DOHH2 (cell line): ENCODE data around the gene PLA2G7.
"Not testable (repeated sequence)": the region's sequence is repeated elsewhere in the genome, so short reads cannot be mapped to it uniquely, and the experiment has no call there.

Experiments
- H3F3A ChIP-seq: fragments of 200-600 bp; sonication (generic), shearing (Covaris generic); 2 replicates; pipeline ENCODE4 v1.6.0; 2016; ENCODE audit warnings: antibody characterized with exemption, mild to moderate bottlenecking; ENCODE audit not compliant: control insufficient read depth, insufficient read depth
- H3K27ac ChIP-seq: fragments of 200-600 bp; sonication (generic); 2 replicates; pipeline ENCODE4 v1.5.1; 2014; ENCODE audit warnings: low read depth, mild to moderate bottlenecking, low read length, moderate library complexity
- H3K27me3 ChIP-seq: fragments of 200-600 bp; sonication (generic); 2 replicates; pipeline ENCODE4 v1.6.1; 2014; ENCODE audit warnings: mild to moderate bottlenecking, low read length, mixed read lengths; ENCODE audit not compliant: control insufficient read depth
- H3K36me3 ChIP-seq: fragments of 200-600 bp; sonication (generic); 2 replicates; pipeline ENCODE4 v1.6.1; 2014; ENCODE audit warnings: mild to moderate bottlenecking, low read length, moderate library complexity, mixed read lengths; ENCODE audit not compliant: control insufficient read depth
- H3K4me1 ChIP-seq: fragments of 200-600 bp; sonication (generic); 2 replicates; pipeline ENCODE4 v1.6.1; 2014; ENCODE audit warnings: mild to moderate bottlenecking, low read length, mixed read lengths; ENCODE audit not compliant: control insufficient read depth
- H3K4me2 ChIP-seq: fragments of 200-600 bp; sonication (generic); 2 replicates; pipeline ENCODE4 v1.6.0; 2014; ENCODE audit warnings: mild to moderate bottlenecking, low read length, moderate library complexity
- H3K4me3 ChIP-seq: fragments of 200-600 bp; sonication (generic); 2 replicates; pipeline ENCODE4 v1.5.1; 2014; ENCODE audit warnings: mild to moderate bottlenecking, low read length, mixed read lengths
- H3K79me2 ChIP-seq: fragments of 200-600 bp; sonication (generic); 2 replicates; pipeline ENCODE4 v1.6.1; 2014; ENCODE audit warnings: mild to moderate bottlenecking, low read length, mixed read lengths; ENCODE audit not compliant: control insufficient read depth
- H3K9me2 ChIP-seq: fragments of 200-600 bp; sonication (generic); replicated peaks from 2 replicates; pipeline ENCODE4 v1.6.1; 2014; ENCODE audit warnings: mild to moderate bottlenecking, low read length, mixed read lengths; ENCODE audit not compliant: control insufficient read depth
- H3K9me3 ChIP-seq: fragments of 200-600 bp; sonication (generic); 2 replicates; pipeline ENCODE4 v1.6.1; 2014; ENCODE audit warnings: antibody characterized with exemption, low read length, mixed read lengths; ENCODE audit not compliant: control insufficient read depth, insufficient read depth
- H4K20me1 ChIP-seq: fragments of 200-600 bp; sonication (generic); 2 replicates; pipeline ENCODE4 v1.6.0; 2014; ENCODE audit warnings: low read depth, mild to moderate bottlenecking, antibody characterized with exemption, low read length, moderate library complexity; ENCODE audit not compliant: control insufficient read depth, insufficient read depth
- EZH2phosphoT487 ChIP-seq: fragments of 200-600 bp; sonication (generic); IDR thresholded peaks from 2 replicates; pipeline ENCODE4 v1.6.1; 2017; ENCODE audit warnings: borderline replicate concordance, mild to moderate bottlenecking, antibody characterized with exemption, low read length, moderate library complexity, mixed read lengths
- TF ChIP-seq, protein P1 (sequence below): fragments of 200-600 bp; sonication (generic); IDR thresholded peaks from one replicate; pipeline ENCODE4 v1.5.1; 2014; ENCODE audit warnings: antibody characterized with exemption, mild to moderate bottlenecking, low read depth, low read length; ENCODE audit not compliant: poor library complexity, severe bottlenecking

PLA2G7 gene

DNA sequence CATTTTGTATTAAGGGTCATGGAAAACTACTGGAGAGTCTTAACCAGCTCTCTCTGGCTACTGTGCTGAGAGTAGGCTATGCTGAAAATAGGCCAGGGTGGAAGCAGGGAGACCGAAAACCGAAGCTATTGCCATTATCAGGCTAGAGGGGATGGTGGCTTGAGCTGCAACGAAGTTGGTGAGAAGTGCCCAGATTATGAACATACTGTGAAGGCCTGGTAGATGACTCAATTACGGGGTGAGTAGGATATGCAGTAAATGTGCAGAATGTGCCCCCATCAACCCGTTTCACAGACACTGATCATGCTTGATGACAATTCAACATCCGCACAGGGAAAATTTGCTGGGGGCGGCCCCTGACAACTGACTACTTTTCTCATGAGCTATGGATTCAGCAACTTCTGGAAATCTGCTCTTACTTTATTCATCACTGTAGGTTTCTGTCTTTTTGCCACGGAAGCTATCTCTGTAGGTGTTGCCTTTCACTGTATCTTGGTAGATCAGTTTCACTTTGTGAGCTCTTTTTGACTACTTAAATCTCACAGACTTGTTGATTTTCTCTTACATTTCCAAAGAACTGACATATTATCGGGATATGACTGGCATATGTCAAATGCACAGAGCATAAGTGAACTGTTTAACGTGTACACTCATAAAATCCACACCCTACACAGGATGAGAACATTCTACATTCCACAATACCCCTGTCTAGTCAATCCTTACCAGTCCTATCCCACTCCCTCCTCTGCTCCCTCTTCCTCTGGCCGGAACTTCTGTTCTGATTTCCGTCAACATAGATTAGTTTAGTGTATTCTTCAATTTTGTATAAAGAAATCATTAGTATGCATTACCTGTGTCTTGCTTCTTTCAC is 42.5 kb upstream of the PLA2G7 start:
- no peak for TF ChIP-seq EZH2phosphoT487
- TF ChIP-seq, protein P1, sequence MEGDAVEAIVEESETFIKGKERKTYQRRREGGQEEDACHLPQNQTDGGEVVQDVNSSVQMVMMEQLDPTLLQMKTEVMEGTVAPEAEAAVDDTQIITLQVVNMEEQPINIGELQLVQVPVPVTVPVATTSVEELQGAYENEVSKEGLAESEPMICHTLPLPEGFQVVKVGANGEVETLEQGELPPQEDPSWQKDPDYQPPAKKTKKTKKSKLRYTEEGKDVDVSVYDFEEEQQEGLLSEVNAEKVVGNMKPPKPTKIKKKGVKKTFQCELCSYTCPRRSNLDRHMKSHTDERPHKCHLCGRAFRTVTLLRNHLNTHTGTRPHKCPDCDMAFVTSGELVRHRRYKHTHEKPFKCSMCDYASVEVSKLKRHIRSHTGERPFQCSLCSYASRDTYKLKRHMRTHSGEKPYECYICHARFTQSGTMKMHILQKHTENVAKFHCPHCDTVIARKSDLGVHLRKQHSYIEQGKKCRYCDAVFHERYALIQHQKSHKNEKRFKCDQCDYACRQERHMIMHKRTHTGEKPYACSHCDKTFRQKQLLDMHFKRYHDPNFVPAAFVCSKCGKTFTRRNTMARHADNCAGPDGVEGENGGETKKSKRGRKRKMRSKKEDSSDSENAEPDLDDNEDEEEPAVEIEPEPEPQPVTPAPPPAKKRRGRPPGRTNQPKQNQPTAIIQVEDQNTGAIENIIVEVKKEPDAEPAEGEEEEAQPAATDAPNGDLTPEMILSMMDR = no peak
- no peaks in the 10 kb centered on the region for H3K79me2 ChIP-seq
- H4K20me1 ChIP-seq = no peaks in the 10 kb centered on the region
- no peaks in the 10 kb centered on the region for H3K27me3 ChIP-seq
- no peaks in the 10 kb centered on the region for H3K4me1 ChIP-seq
- H3F3A ChIP-seq = no peaks in the 10 kb centered on the region
- H3K4me3 ChIP-seq = no peak overlapping the region
- H3K9me3 ChIP-seq = no peaks in the 10 kb centered on the region
- H3K36me3 ChIP-seq = no peaks in the 10 kb centered on the region
- no peak overlapping the region for H3K27ac ChIP-seq
- no peak overlapping the region for H3K4me2 ChIP-seq
- H3K9me2 ChIP-seq = no peaks in the 10 kb centered on the region

DNA sequence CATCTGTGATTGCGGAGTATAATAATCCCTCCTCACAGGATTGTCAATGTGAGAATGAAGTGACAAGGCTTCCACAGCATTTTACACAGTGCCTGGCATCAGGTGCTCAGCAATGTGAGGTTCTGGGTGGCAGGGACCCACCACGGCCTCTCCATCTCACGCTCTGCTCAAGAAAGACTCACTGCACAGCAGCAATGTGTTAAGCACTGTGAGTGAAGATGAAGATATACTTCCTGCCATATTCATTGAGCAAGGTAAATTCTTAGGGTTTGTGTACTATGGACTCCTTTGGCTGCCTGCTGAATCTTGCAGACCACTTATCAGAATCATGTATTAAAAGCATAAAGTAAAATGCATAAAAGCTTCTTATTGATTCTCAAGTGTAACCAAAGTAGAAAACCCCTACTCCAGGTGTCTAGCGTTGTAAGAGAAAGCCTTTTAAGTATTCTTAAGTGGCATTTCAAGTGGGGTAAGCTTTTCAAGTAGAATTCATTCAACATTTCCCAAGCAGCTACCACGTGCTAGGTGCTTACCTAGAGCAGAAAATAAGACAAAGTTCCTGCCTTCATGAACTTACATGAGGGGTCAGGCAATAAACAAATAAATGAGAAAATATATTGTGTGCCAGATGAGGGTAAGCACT is 41.0 kb upstream of the PLA2G7 start:
- H3K4me2 ChIP-seq = no peak overlapping the region
- H3K4me3 ChIP-seq = no peak overlapping the region
- no peaks in the 10 kb centered on the region for H3K27me3 ChIP-seq
- no peaks in the 10 kb centered on the region for H3F3A ChIP-seq
- H4K20me1 ChIP-seq = no peaks in the 10 kb centered on the region
- no peaks in the 10 kb centered on the region for H3K9me2 ChIP-seq
- H3K79me2 ChIP-seq = no peaks in the 10 kb centered on the region
- no peak overlapping the region for H3K27ac ChIP-seq
- TF ChIP-seq, protein P1 = no peak
- TF ChIP-seq EZH2phosphoT487 = no peak
- no peaks in the 10 kb centered on the region for H3K9me3 ChIP-seq
- H3K4me1 ChIP-seq = no peaks in the 10 kb centered on the region
- H3K36me3 ChIP-seq = no peaks in the 10 kb centered on the region

DNA sequence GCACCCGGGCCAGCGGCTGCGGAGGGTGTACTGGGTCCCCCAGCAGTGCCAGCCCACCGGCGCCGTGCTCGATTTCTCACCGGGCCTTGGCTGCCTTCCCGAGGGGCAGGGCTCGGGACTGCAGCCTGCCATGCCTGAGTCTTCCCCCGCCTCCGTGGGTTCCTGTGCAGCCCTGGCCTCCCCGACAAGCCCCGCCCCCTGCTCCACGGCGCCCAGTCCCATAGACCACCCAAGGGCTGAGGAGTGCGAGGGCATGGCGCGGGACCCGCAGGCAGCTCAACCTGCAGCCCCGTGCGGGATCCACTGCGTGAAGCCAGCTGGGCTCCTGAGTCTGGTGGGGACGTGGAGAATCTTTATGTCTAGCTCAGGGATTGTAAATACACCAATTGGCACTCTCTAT is 39.6 kb upstream of the PLA2G7 start:
- H3K4me3 ChIP-seq, H3K4me1 ChIP-seq, H3K27ac ChIP-seq, H3K4me2 ChIP-seq, H3K27me3 ChIP-seq, H3K79me2 ChIP-seq, H3K9me2 ChIP-seq, H3K36me3 ChIP-seq, H3K9me3 ChIP-seq, H3F3A ChIP-seq, H4K20me1 ChIP-seq: not testable (repeated sequence)

DNA sequence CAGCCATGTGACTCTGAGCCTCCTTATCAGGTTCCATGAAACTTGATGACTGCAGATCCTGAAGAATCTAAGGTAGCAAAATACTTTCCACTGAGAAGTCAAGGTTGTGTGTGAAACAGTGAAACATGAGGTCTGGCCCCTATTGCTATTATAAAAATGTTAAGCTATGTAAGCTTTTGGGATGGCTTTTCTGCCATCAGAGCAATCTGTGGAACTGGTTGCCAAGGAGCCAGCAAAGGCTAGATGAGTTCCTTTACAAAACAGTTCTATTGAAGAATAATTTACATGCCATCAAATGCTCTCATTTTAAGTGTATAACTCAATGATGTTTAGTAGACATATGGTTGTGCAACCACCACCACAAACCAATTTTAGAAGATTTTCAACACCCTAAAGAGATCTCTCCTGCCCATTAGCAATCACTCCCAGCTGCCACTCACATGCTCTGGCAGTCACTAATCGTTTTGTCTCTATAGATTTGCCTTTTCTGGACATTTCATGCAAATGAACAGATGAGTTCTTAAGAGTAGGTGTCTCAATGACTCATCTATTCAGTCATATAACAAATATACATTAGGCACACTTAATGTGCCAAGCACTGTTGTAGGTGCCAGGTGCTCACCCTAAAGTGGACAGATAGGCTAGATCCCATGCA is 38.2 kb upstream of the PLA2G7 start:
- no peaks in the 10 kb centered on the region for H4K20me1 ChIP-seq
- no peaks in the 10 kb centered on the region for H3K27me3 ChIP-seq
- H3K9me3 ChIP-seq = no peaks in the 10 kb centered on the region
- no peak overlapping the region for H3K4me2 ChIP-seq
- no peaks in the 10 kb centered on the region for H3K9me2 ChIP-seq
- no peaks in the 10 kb centered on the region for H3K79me2 ChIP-seq
- no peaks in the 10 kb centered on the region for H3F3A ChIP-seq
- no peaks in the 10 kb centered on the region for H3K4me1 ChIP-seq
- no peak overlapping the region for H3K4me3 ChIP-seq
- TF ChIP-seq EZH2phosphoT487 = no peak
- TF ChIP-seq, protein P1 = no peak
- no peaks in the 10 kb centered on the region for H3K36me3 ChIP-seq
- H3K27ac ChIP-seq = no peak overlapping the region
